Measurements from ENCODE around the gene TMA7. TPM values are rescaled to one million over a fixed set of nuclear protein-coding genes. Genes with fewer than 3 reads are reported as not detected.

The TMA7 gene
- total and polyA plus RNA-seq, 10 of the 15 experiments (the other 5 are each of a cell fraction or from before 2014, with no cell fraction given): 319 to 1,760 (median 752) TPM

- H3K27ac ChIP-seq (ENCODE audit: control insufficient read depth, insufficient read depth): peak overlapping the region; percentile 96
- SMC1A ChIA-PET (ENCODE audit: uncharacterized antibody, unreplicated experiment): interaction anchor here (0.8 to 4.2 kb wide), 13 partner anchors 26 to 218 kb away, joined by 3 to 22 read pairs (median 4); partner anchors contain the start of genes CCDC51, PFKFB4, SHISA5 and TMA7
- peak overlapping the region; percentile 88 for H3K4me3 ChIP-seq
- H3K27me3 ChIP-seq (replicated peaks in 1 of 2; ENCODE audit: control insufficient read depth in 2 of 2, insufficient read depth in 2 of 2, low read length in 1 of 2): no peaks in the 10 kb centered on the region
- H3K4me2 ChIP-seq (ENCODE audit: control insufficient read depth, insufficient read depth): peak overlapping the region; percentile 100
- POLR2A ChIA-PET: interaction anchor here (0.6 to 10.0 kb wide), 8 partner anchors 9 to 226 kb away, joined by 3 to 91 read pairs (median 4); partner anchors contain the start of genes CCDC51, PFKFB4, TMA7 and ZNF589
- intact Hi-C loops (cut with micrococcal nuclease; ENCODE audit: unreplicated experiment) (no loop called here), in situ Hi-C loops (cut with MboI) (no loop called here)
- H3K4me1 ChIP-seq (ENCODE audit: control insufficient read depth, insufficient read depth, low read length): peaks cover 45% of the 10 kb centered on the region
- H3K9me3 ChIP-seq (replicated peaks; ENCODE audit: control insufficient read depth, insufficient read depth, low read length): no peaks in the 10 kb centered on the region
- H3K79me2 ChIP-seq (ENCODE audit: control insufficient read depth, insufficient read depth, low read length): peaks cover 57% of the 10 kb centered on the region
- peaks cover 9 to 12% of the 10 kb centered on the region in 2 experiments; a peak in 3 of 4 replicates for H3K36me3 ChIP-seq (ENCODE audit: control insufficient read depth in 2 of 2, insufficient read depth in 2 of 2, low read length in 1 of 2)
- RAD21 ChIA-PET (ENCODE audit: unreplicated experiment): interaction anchor here (0.7 to 2.5 kb wide), 12 partner anchors 26 to 169 kb away, joined by 3 to 20 read pairs (median 6); partner anchors contain the start of genes CCDC51, NME6, PFKFB4 and SLC26A6
- CTCF ChIA-PET: interaction anchor here (0.6 to 6.1 kb wide), 12 partner anchors 9 to 236 kb away, joined by 3 to 58 read pairs (median 8); partner anchors contain the start of genes CCDC51, PFKFB4 and TMA7
- H2AFZ ChIP-seq (ENCODE audit: control insufficient read depth, low read depth, low read length): no peak overlapping the region
- peak overlapping the region; percentile 97 for H3K9ac ChIP-seq (ENCODE audit: control insufficient read depth, insufficient read depth, low read length)
- FAIRE-seq: no peak
- WGBS (ENCODE audit: insufficient coverage, insufficient replicate concordance, low lambda C conversion rate, missing lambda C conversion rate): 2% methylated on average over 19 of the region's 19 CpGs
- BruUV-seq (replicated peaks): TSS peak; percentile 78
- H4K20me1 ChIP-seq (ENCODE audit: control insufficient read depth, insufficient read depth): no peaks in the 10 kb centered on the region
- peak; percentile 40 for ATAC-seq
- no peak for DNase-seq (ENCODE audit: low read depth, low spot score)
- TF ChIP-seq NR2C1 (IDR thresholded peaks at IDR 0.05): no peak
- TF ChIP-seq BCL11A (IDR thresholded peaks at IDR 0.05; ENCODE audit: low read depth, low read length): no peak
- no peak for TF ChIP-seq CHD4 (IDR thresholded peaks at IDR 0.05)
- TF ChIP-seq TBL1XR1 (IDR thresholded peaks at IDR 0.05; ENCODE audit: low read depth, low read length): no peak
- TF ChIP-seq SMARCA5 (IDR thresholded peaks at IDR 0.05): no peak
- no peak for TF ChIP-seq WRNIP1 (IDR thresholded peaks at IDR 0.05; ENCODE audit: borderline replicate concordance, low read depth, low read length)
- TF ChIP-seq PBX3 (IDR thresholded peaks at IDR 0.05; ENCODE audit: insufficient replicate concordance, low read depth, low read length): no peak
- TF ChIP-seq, protein P1, sequence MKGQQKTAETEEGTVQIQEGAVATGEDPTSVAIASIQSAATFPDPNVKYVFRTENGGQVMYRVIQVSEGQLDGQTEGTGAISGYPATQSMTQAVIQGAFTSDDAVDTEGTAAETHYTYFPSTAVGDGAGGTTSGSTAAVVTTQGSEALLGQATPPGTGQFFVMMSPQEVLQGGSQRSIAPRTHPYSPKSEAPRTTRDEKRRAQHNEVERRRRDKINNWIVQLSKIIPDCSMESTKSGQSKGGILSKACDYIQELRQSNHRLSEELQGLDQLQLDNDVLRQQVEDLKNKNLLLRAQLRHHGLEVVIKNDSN (IDR thresholded peaks at IDR 0.05; ENCODE audit: borderline replicate concordance, extremely low read length, insufficient read depth, low read depth, low read length): no peak
- no peak for TF ChIP-seq HDAC6 (IDR thresholded peaks at IDR 0.05; ENCODE audit: unreplicated experiment)
- TF ChIP-seq NKRF (conservative IDR thresholded peaks at IDR 0.05): peak; percentile 60; the same call in 1 of the 2 replicates
- no peak for TF ChIP-seq YBX1 (IDR thresholded peaks at IDR 0.05)
- no peak for TF ChIP-seq NR2C2 (IDR thresholded peaks at IDR 0.05; ENCODE audit: borderline replicate concordance, control insufficient read depth, insufficient read length, low read depth)
- 0 out of 4 replicates have a peak, but pooled peaks of 1 of the 2 experiments have one; percentile 0 for TF ChIP-seq IKZF2 (IDR thresholded peaks at IDR 0.05)
- no peak for TF ChIP-seq CHD2 (IDR thresholded peaks at IDR 0.05; ENCODE audit: borderline replicate concordance, low read depth, low read length)
- TF ChIP-seq, protein P2, sequence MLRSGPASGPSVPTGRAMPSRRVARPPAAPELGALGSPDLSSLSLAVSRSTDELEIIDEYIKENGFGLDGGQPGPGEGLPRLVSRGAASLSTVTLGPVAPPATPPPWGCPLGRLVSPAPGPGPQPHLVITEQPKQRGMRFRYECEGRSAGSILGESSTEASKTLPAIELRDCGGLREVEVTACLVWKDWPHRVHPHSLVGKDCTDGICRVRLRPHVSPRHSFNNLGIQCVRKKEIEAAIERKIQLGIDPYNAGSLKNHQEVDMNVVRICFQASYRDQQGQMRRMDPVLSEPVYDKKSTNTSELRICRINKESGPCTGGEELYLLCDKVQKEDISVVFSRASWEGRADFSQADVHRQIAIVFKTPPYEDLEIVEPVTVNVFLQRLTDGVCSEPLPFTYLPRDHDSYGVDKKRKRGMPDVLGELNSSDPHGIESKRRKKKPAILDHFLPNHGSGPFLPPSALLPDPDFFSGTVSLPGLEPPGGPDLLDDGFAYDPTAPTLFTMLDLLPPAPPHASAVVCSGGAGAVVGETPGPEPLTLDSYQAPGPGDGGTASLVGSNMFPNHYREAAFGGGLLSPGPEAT (IDR thresholded peaks at IDR 0.05; ENCODE audit: low read depth): peak; percentile 12; the same call in 1 of the 2 replicates
- TF ChIP-seq, protein P3, sequence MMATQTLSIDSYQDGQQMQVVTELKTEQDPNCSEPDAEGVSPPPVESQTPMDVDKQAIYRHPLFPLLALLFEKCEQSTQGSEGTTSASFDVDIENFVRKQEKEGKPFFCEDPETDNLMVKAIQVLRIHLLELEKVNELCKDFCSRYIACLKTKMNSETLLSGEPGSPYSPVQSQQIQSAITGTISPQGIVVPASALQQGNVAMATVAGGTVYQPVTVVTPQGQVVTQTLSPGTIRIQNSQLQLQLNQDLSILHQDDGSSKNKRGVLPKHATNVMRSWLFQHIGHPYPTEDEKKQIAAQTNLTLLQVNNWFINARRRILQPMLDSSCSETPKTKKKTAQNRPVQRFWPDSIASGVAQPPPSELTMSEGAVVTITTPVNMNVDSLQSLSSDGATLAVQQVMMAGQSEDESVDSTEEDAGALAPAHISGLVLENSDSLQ (IDR thresholded peaks at IDR 0.05): no peak
Measured at GRCh38 chr3:48466386-48467109, 26.5 kb downstream of the TMA7 start.

Measured in GM12878 (cell line).